ENCODE measurements around the gene TBL1X. TPM values are rescaled to one million over a fixed set of nuclear protein-coding genes. Genes with fewer than 3 reads are reported as not detected.
"Not testable (repeated sequence)": the region's sequence is repeated elsewhere in the genome, so short reads cannot be mapped to it uniquely, and the experiment has no call there.

TBL1X gene
- polyA plus RNA-seq, 4 donors, result 0.89 to 9.6 (median 3.9) TPM

DNA sequence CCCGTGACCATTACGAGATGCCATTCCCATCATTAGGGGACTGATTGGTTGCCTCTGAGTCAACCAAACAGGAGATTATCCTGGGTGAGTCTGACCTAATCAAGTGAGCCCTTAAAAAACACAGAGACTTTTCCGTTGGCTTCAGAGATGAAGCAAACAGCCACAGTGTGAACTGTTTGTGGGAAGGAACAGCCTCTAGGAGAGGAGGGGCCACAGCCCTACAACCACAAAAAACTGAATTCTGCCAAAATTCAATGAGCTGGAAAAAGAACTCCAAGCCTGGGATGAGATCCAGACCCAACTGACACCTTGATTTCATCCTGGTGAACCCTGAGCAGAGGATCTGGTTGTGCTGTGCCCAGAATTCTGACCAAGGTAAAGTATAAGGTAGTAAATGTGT lies 31.3 kb upstream of the TBL1X start:
- no peaks in the 10 kb centered on the region for H3K27me3 ChIP-seq (ENCODE audit: control insufficient read depth in 3 of 3, insufficient read depth in 3 of 3, low read length in 3 of 3)
- FAIRE-seq (no peak), DNase-seq (no peak)
- 82 to 100% (median 88%) methylated on average over 1 to 3 of the region's 3 CpGs for WGBS, 3 donors
- no peak overlapping the region for H3K27ac ChIP-seq (ENCODE audit: low read depth in 1 of 3, low read length in 2 of 3)
- no peaks in the 10 kb centered on the region for H3K9me3 ChIP-seq (ENCODE audit: control insufficient read depth in 2 of 2, insufficient read depth in 1 of 2, low read depth in 1 of 2, low read length in 1 of 2)
- H3K36me3 ChIP-seq (ENCODE audit: control insufficient read depth in 3 of 3, insufficient read depth in 2 of 3, low read depth in 1 of 3, low read length in 3 of 3), result no peaks in the 10 kb centered on the region
- no peak overlapping the region for H3K4me3 ChIP-seq (ENCODE audit: low read depth in 1 of 3, low read length in 3 of 3)
- H3K4me1 ChIP-seq (ENCODE audit: control insufficient read depth in 3 of 3, insufficient read depth in 2 of 3, low read depth in 1 of 3, low read length in 2 of 3), result no peaks in the 10 kb centered on the region

DNA sequence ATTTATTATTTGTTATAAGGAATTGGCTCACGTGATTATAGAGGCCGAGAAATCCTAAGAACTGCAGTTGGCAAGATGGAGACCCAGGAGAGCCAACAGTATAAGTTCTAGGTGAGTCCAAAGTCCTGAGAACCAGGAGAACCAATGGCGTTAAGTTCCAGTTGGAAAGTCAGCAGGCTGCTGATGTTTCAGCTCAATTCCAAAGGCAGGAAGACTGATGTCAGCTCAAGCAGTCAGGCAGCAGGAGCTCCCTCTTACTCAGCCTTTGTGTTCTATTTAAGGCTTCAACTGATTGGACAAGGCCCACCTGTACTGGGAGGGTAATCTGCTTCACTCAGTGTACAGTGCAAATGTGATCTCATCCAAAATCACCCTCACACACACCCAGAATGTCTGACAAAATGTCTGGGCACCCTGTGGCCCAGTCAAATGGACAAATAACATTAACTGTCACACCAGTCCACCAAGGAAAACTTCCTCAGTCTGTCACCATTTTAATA lies 30.8 kb upstream of the TBL1X start:
- H3K4me1 ChIP-seq (ENCODE audit: control insufficient read depth in 3 of 3, insufficient read depth in 2 of 3, low read depth in 1 of 3, low read length in 2 of 3), result no peaks in the 10 kb centered on the region
- H3K27me3 ChIP-seq (ENCODE audit: control insufficient read depth in 3 of 3, insufficient read depth in 3 of 3, low read length in 3 of 3), result no peaks in the 10 kb centered on the region
- no peak for FAIRE-seq
- no peak overlapping the region for H3K4me3 ChIP-seq (ENCODE audit: low read depth in 1 of 3, low read length in 3 of 3)
- WGBS, 3 donors, result 65 to 85% (median 77%) methylated on average over 3 of the region's 3 CpGs
- DNase-seq, result no peak
- H3K27ac ChIP-seq (ENCODE audit: low read depth in 1 of 3, low read length in 2 of 3), result no peak overlapping the region
- H3K9me3 ChIP-seq (ENCODE audit: control insufficient read depth in 2 of 2, insufficient read depth in 1 of 2, low read depth in 1 of 2, low read length in 1 of 2), result no peaks in the 10 kb centered on the region
- H3K36me3 ChIP-seq (ENCODE audit: control insufficient read depth in 3 of 3, insufficient read depth in 2 of 3, low read depth in 1 of 3, low read length in 3 of 3), result no peaks in the 10 kb centered on the region

DNA sequence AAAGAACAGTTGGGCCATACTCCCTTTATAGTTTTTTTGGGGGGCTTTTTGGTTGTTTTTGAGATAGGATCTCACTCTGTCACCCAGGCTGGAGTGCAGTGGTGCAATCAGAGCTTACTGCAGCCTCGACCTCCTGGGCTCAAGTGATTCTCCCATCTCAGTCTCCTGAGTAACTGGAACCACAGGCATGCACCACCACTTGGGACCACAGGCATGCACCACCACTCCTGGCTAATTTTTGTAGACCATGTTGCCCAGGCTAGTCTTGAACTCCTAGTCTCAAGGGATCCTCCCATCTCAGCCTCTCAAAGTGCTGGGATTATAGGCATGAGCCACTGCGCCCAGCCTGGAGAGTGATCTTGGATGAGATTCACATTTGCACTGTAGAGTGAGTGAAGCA lies 29.8 kb upstream of the TBL1X start:
- FAIRE-seq; DNase-seq; H3K4me1 ChIP-seq (ENCODE audit: control insufficient read depth in 3 of 3, insufficient read depth in 2 of 3, low read depth in 1 of 3, low read length in 2 of 3); H3K36me3 ChIP-seq (ENCODE audit: control insufficient read depth in 3 of 3, insufficient read depth in 2 of 3, low read depth in 1 of 3, low read length in 3 of 3); H3K27me3 ChIP-seq (ENCODE audit: control insufficient read depth in 3 of 3, insufficient read depth in 3 of 3, low read length in 3 of 3); H3K27ac ChIP-seq (ENCODE audit: low read depth in 1 of 3, low read length in 2 of 3); H3K4me3 ChIP-seq (ENCODE audit: low read depth in 1 of 3, low read length in 3 of 3); H3K9me3 ChIP-seq (ENCODE audit: control insufficient read depth in 2 of 2, insufficient read depth in 1 of 2, low read depth in 1 of 2, low read length in 1 of 2): not testable (repeated sequence)
- 61 to 83% (median 76%) methylated on average over 2 of the region's 2 CpGs for WGBS, 3 donors

- WGBS, 3 donors, result 76 to 83% (median 79%) methylated on average over 1 of the region's 1 CpG
- H3K4me1 ChIP-seq (ENCODE audit: control insufficient read depth in 3 of 3, insufficient read depth in 2 of 3, low read depth in 1 of 3, low read length in 2 of 3), result no peaks in the 10 kb centered on the region
- FAIRE-seq, result no peak
Measured at GRCh38 chrX:9436812-9437211, 28.0 kb upstream of the TBL1X start.

GRCh38 chrX:9438933-9439494 lies 25.8 kb upstream of the TBL1X start:
- H3K36me3 ChIP-seq (ENCODE audit: control insufficient read depth in 3 of 3, insufficient read depth in 2 of 3, low read depth in 1 of 3, low read length in 3 of 3), result no peaks in the 10 kb centered on the region
- no peak overlapping the region for H3K27ac ChIP-seq (ENCODE audit: low read depth in 1 of 3, low read length in 2 of 3)
- 79 to 89% (median 84%) methylated on average over 3 of the region's 3 CpGs for whole genome bisulfite sequencing, 3 donors
- FAIRE-seq, result no peak
- no peaks in the 10 kb centered on the region for H3K27me3 ChIP-seq (ENCODE audit: control insufficient read depth in 3 of 3, insufficient read depth in 3 of 3, low read length in 3 of 3)
- no peak for DNase-seq
- H3K4me1 ChIP-seq (ENCODE audit: control insufficient read depth in 3 of 3, insufficient read depth in 2 of 3, low read depth in 1 of 3, low read length in 2 of 3), result no peaks in the 10 kb centered on the region
- H3K9me3 ChIP-seq (ENCODE audit: control insufficient read depth in 2 of 2, insufficient read depth in 1 of 2, low read depth in 1 of 2, low read length in 1 of 2), result no peaks in the 10 kb centered on the region
- no peak overlapping the region for H3K4me3 ChIP-seq (ENCODE audit: low read depth in 1 of 3, low read length in 3 of 3)

More at GRCh38 chrX:9436812-9437211, 28.0 kb upstream of the TBL1X start:
- Histone ChIP-seq H3K9me3 (ENCODE audit: control insufficient read depth in 2 of 2, insufficient read depth in 1 of 2, low read depth in 1 of 2, low read length in 1 of 2) (no peaks in the 10 kb centered on the region), H3K4me3 (ENCODE audit: low read depth in 1 of 3, low read length in 3 of 3) (no peak overlapping the region), H3K27me3 (ENCODE audit: control insufficient read depth in 3 of 3, insufficient read depth in 3 of 3, low read length in 3 of 3) (no peaks in the 10 kb centered on the region), H3K27ac (ENCODE audit: low read depth in 1 of 3, low read length in 2 of 3) (no peak overlapping the region), H3K36me3 (ENCODE audit: control insufficient read depth in 3 of 3, insufficient read depth in 2 of 3, low read depth in 1 of 3, low read length in 3 of 3) (no peaks in the 10 kb centered on the region)
- DNase-seq, result no peak

GRCh38 chrX:9440116-9440844 lies 24.6 kb upstream of the TBL1X start:
- WGBS, 3 donors, result 87 to 91% (median 89%) methylated on average over 3 of the region's 3 CpGs
- no peak overlapping the region for H3K27ac ChIP-seq (ENCODE audit: low read depth in 1 of 3, low read length in 2 of 3)
- H3K9me3 ChIP-seq (ENCODE audit: control insufficient read depth in 2 of 2, insufficient read depth in 1 of 2, low read depth in 1 of 2, low read length in 1 of 2), result no peaks in the 10 kb centered on the region
- H3K36me3 ChIP-seq (ENCODE audit: control insufficient read depth in 3 of 3, insufficient read depth in 2 of 3, low read depth in 1 of 3, low read length in 3 of 3), result no peaks in the 10 kb centered on the region
- FAIRE-seq (no peak), DNase-seq (no peak)
- H3K4me1 ChIP-seq (ENCODE audit: control insufficient read depth in 3 of 3, insufficient read depth in 2 of 3, low read depth in 1 of 3, low read length in 2 of 3), result no peaks in the 10 kb centered on the region
- H3K4me3 ChIP-seq (ENCODE audit: low read depth in 1 of 3, low read length in 3 of 3), result no peak overlapping the region
- no peaks in the 10 kb centered on the region for H3K27me3 ChIP-seq (ENCODE audit: control insufficient read depth in 3 of 3, insufficient read depth in 3 of 3, low read length in 3 of 3)

GRCh38 chrX:9442056-9442455 lies 22.8 kb upstream of the TBL1X start:
- Histone ChIP-seq H3K4me1 (ENCODE audit: control insufficient read depth in 3 of 3, insufficient read depth in 2 of 3, low read depth in 1 of 3, low read length in 2 of 3) (no peaks in the 10 kb centered on the region), H3K36me3 (ENCODE audit: control insufficient read depth in 3 of 3, insufficient read depth in 2 of 3, low read depth in 1 of 3, low read length in 3 of 3) (no peaks in the 10 kb centered on the region), H3K4me3 (ENCODE audit: low read depth in 1 of 3, low read length in 3 of 3) (no peak overlapping the region), H3K9me3 (ENCODE audit: control insufficient read depth in 2 of 2, insufficient read depth in 1 of 2, low read depth in 1 of 2, low read length in 1 of 2) (no peaks in the 10 kb centered on the region), H3K27me3 (ENCODE audit: control insufficient read depth in 3 of 3, insufficient read depth in 3 of 3, low read length in 3 of 3) (no peaks in the 10 kb centered on the region), H3K27ac (ENCODE audit: low read depth in 1 of 3, low read length in 2 of 3) (no peak overlapping the region)
- FAIRE-seq (no peak), DNase-seq (no peak)
- 61 to 75% (median 65%) methylated on average over 4 of the region's 4 CpGs for WGBS, 3 donors

- H3K4me1 ChIP-seq (ENCODE audit: control insufficient read depth in 3 of 3, insufficient read depth in 2 of 3, low read depth in 1 of 3, low read length in 2 of 3), result no peaks in the 10 kb centered on the region
- WGBS, 3 donors, result 88 to 98% (median 91%) methylated on average over 19 to 20 of the region's 20 CpGs
- no peaks in the 10 kb centered on the region for H3K36me3 ChIP-seq (ENCODE audit: control insufficient read depth in 3 of 3, insufficient read depth in 2 of 3, low read depth in 1 of 3, low read length in 3 of 3)
- no peak for FAIRE-seq
- H3K4me3 ChIP-seq (ENCODE audit: low read depth in 1 of 3, low read length in 3 of 3), result no peak overlapping the region
- H3K27ac ChIP-seq (ENCODE audit: low read depth in 1 of 3, low read length in 2 of 3), result no peak overlapping the region
- no peak for DNase-seq
- no peaks in the 10 kb centered on the region for H3K27me3 ChIP-seq (ENCODE audit: control insufficient read depth in 3 of 3, insufficient read depth in 3 of 3, low read length in 3 of 3)
- H3K9me3 ChIP-seq (ENCODE audit: control insufficient read depth in 2 of 2, insufficient read depth in 1 of 2, low read depth in 1 of 2, low read length in 1 of 2), result no peaks in the 10 kb centered on the region
Measured at GRCh38 chrX:9443327-9443726, 21.5 kb upstream of the TBL1X start.
